KMS-11 (cell line): ENCODE measurements around the gene C1orf116.

Experiments used
- H2AFZ ChIP-seq: fragments of 200-600 bp; sonication (generic); 2 replicates; pipeline ENCODE4 v1.6.1; 2016; ENCODE audit warnings: antibody characterized with exemption, mixed run types, low read depth
- H3K27ac ChIP-seq: fragments of 200-600 bp; sonication (generic); 2 replicates; pipeline ENCODE4 v1.6.1; 2016; ENCODE audit warnings: mild to moderate bottlenecking, mixed run types
- H3K27me3 ChIP-seq: fragments of 200-600 bp; sonication (generic); 2 replicates; pipeline ENCODE4 v1.6.1; 2017; ENCODE audit warnings: mild to moderate bottlenecking, low read depth, mixed run types, moderate library complexity; ENCODE audit not compliant: insufficient read depth
- H3K36me3 ChIP-seq: fragments of 200-600 bp; sonication (generic); 2 replicates; pipeline ENCODE4 v1.6.1; 2017; ENCODE audit warnings: mild to moderate bottlenecking, mixed run types; ENCODE audit not compliant: insufficient read depth
- H3K4me1 ChIP-seq: fragments of 200-600 bp; sonication (generic); 2 replicates; pipeline ENCODE4 v1.6.1; 2016; ENCODE audit warnings: mild to moderate bottlenecking, low read depth, mixed run types; ENCODE audit not compliant: poor library complexity, severe bottlenecking
- H3K4me2 ChIP-seq: fragments of 200-600 bp; sonication (generic); 2 replicates; pipeline ENCODE4 v1.7.0; 2016; ENCODE audit warnings: mild to moderate bottlenecking, mixed run types
- H3K4me3 ChIP-seq: fragments of 200-600 bp; sonication (generic); IDR thresholded peaks from 2 replicates; pipeline ENCODE4 v1.6.1; 2017; ENCODE audit warnings: low read depth, low read length, mixed read lengths; ENCODE audit not compliant: insufficient read depth
- H3K79me2 ChIP-seq: fragments of 200-600 bp; sonication (generic); 2 replicates; pipeline ENCODE4 v1.6.1; 2016; ENCODE audit warnings: low read depth, mixed run types; ENCODE audit not compliant: insufficient read depth
- H3K9ac ChIP-seq: fragments of 200-600 bp; sonication (generic); 2 replicates; pipeline ENCODE4 v1.6.1; 2016; ENCODE audit warnings: mild to moderate bottlenecking, mixed run types
- H4K20me1 ChIP-seq: fragments of 200-600 bp; sonication (generic); 2 replicates; pipeline ENCODE4 v1.6.1; 2016; ENCODE audit warnings: mild to moderate bottlenecking, mixed run types; ENCODE audit not compliant: insufficient read depth
- TF ChIP-seq, protein P1 (sequence below): fragments of 200-600 bp; sonication (generic); conservative IDR thresholded peaks from 2 replicates; pipeline ENCODE4 v1.6.1; 2017; ENCODE audit warnings: low read depth, mild to moderate bottlenecking, antibody characterized with exemption, low read length, moderate library complexity, mixed read lengths

Gene C1orf116

GRCh38 chr1:207032528-207033017 lies at the start of gene C1orf116:
C1orf116 (minus strand) TSS chr1:207032756; CDS start chr1:207027598, 5,158 bp downstream.
- Histone ChIP-seq H2AFZ (no peak within 1 kb of the TSS), H3K4me1 (no peaks in the 10 kb centered on the region), H3K4me2 (no peak within 1 kb of the TSS), H3K27ac (no peak within 1 kb of the TSS), H4K20me1 (no peaks in the 10 kb centered on the region), H3K9ac (no peak within 1 kb of the TSS), H3K4me3 (no peak within 1 kb of the TSS), H3K36me3 (no peaks in the 10 kb centered on the region), H3K27me3 (no peaks in the 10 kb centered on the region), H3K79me2 (no peaks in the 10 kb centered on the region)
- TF ChIP-seq, protein P1, sequence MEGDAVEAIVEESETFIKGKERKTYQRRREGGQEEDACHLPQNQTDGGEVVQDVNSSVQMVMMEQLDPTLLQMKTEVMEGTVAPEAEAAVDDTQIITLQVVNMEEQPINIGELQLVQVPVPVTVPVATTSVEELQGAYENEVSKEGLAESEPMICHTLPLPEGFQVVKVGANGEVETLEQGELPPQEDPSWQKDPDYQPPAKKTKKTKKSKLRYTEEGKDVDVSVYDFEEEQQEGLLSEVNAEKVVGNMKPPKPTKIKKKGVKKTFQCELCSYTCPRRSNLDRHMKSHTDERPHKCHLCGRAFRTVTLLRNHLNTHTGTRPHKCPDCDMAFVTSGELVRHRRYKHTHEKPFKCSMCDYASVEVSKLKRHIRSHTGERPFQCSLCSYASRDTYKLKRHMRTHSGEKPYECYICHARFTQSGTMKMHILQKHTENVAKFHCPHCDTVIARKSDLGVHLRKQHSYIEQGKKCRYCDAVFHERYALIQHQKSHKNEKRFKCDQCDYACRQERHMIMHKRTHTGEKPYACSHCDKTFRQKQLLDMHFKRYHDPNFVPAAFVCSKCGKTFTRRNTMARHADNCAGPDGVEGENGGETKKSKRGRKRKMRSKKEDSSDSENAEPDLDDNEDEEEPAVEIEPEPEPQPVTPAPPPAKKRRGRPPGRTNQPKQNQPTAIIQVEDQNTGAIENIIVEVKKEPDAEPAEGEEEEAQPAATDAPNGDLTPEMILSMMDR: no peak

DNA sequence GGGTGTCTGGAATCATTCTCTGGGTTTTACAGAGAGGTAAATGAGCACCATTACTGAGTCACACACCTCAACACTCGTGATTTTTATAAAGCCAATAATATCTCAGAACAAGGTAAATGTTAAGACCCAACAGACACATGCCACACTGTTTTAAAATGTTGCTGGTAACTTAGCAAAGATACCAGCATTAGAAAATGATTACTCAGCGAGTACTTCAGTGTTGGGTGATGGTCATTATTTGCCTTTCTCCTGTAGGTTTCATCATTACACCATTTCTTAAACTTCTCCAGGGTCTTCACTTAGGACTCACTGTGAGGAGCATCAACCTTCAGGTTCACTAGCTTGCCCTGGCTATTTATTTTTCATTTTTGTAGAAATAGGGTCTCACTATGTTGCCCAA lies 49.2 kb upstream of the C1orf116 start:
- no peak overlapping the region for H3K4me2 ChIP-seq
- H3K36me3 ChIP-seq: no peaks in the 10 kb centered on the region
- TF ChIP-seq, protein P1: no peak

GRCh38 chr1:207081088-207081487 lies 48.5 kb upstream of the C1orf116 start:
- Histone ChIP-seq H2AFZ (no peak overlapping the region), H3K27ac (no peak overlapping the region), H3K4me2 (no peak overlapping the region), H3K4me3 (no peak overlapping the region), H3K4me1 (peaks cover 47% of the 10 kb centered on the region), H3K36me3 (no peaks in the 10 kb centered on the region), H4K20me1 (no peaks in the 10 kb centered on the region), H3K27me3 (no peaks in the 10 kb centered on the region), H3K9ac (no peak overlapping the region), H3K79me2 (no peaks in the 10 kb centered on the region)
- TF ChIP-seq, protein P1: no peak

More for the DNA sequence above, 49.2 kb upstream of the C1orf116 start:
- Histone ChIP-seq H3K4me3 (no peak overlapping the region), H2AFZ (no peak overlapping the region), H3K4me1 (peaks cover 54% of the 10 kb centered on the region), H3K9ac (no peak overlapping the region), H3K27me3 (no peaks in the 10 kb centered on the region), H4K20me1 (no peaks in the 10 kb centered on the region), H3K79me2 (no peaks in the 10 kb centered on the region), H3K27ac (no peak overlapping the region)

- H2AFZ ChIP-seq: no peak overlapping the region
- no peak overlapping the region for H3K4me3 ChIP-seq
- TF ChIP-seq, protein P1: no peak
- H3K27ac ChIP-seq: no peak overlapping the region
- no peak overlapping the region for H3K4me2 ChIP-seq
- H3K27me3 ChIP-seq: no peaks in the 10 kb centered on the region
- H3K9ac ChIP-seq: no peak overlapping the region
- no peaks in the 10 kb centered on the region for H3K79me2 ChIP-seq
- H3K4me1 ChIP-seq: peaks cover 34% of the 10 kb centered on the region
- H4K20me1 ChIP-seq: no peaks in the 10 kb centered on the region
- H3K36me3 ChIP-seq: no peaks in the 10 kb centered on the region
Observed at GRCh38 chr1:207079706-207080241, 47.2 kb upstream of the C1orf116 start.
